ENCODE results near the gene PDCD1.
"Not testable (repeated sequence)": the region's sequence is repeated elsewhere in the genome, so short reads cannot be mapped to it uniquely, and the experiment has no call there.

Gene PDCD1

GRCh38 chr2:241811201-241811951, 47.3 kb downstream of the PDCD1 start:
- DNase-seq = no peak

- DNase-seq = no peak
These were observed 48.1 kb downstream of the PDCD1 start for GRCh38 chr2:241810307-241811200.

GRCh38 chr2:241809383-241810306, 49.0 kb downstream of the PDCD1 start:
- no peak for DNase-seq

- DNase-seq = no peak
These were observed 49.8 kb downstream of the PDCD1 start, which contains the start of gene NEU4 for GRCh38 chr2:241808721-241809382. Gene NEU4, plus strand, starts transcription at chr2:241809193. Its CDS starts 5,292 bp downstream, at chr2:241814485.

- no peak for DNase-seq
These were observed 50.5 kb downstream of the PDCD1 start for GRCh38 chr2:241808051-241808720.

GRCh38 chr2:241806217-241806616, 52.5 kb downstream of the PDCD1 start:
- DNase-seq = not testable (repeated sequence)

GRCh38 chr2:241804326-241805229, 54.1 kb downstream of the PDCD1 start:
- no peak for DNase-seq

GRCh38 chr2:241803387-241804325, 55.0 kb downstream of the PDCD1 start:
- DNase-seq = peak; percentile 38

GRCh38 chr2:241802421-241803318, 56.0 kb downstream of the PDCD1 start:
- no peak for DNase-seq

GRCh38 chr2:241801611-241802420, 56.9 kb downstream of the PDCD1 start:
- DNase-seq = no peak

- DNase-seq = not testable (repeated sequence)
These were observed 58.3 kb downstream of the PDCD1 start for GRCh38 chr2:241800198-241800903.
